Measurements from ENCODE around the gene PAPLN.
"Not testable (repeated sequence)": the region's sequence is repeated elsewhere in the genome, so short reads cannot be mapped to it uniquely, and the experiment has no call there.

Gene PAPLN

DNA sequence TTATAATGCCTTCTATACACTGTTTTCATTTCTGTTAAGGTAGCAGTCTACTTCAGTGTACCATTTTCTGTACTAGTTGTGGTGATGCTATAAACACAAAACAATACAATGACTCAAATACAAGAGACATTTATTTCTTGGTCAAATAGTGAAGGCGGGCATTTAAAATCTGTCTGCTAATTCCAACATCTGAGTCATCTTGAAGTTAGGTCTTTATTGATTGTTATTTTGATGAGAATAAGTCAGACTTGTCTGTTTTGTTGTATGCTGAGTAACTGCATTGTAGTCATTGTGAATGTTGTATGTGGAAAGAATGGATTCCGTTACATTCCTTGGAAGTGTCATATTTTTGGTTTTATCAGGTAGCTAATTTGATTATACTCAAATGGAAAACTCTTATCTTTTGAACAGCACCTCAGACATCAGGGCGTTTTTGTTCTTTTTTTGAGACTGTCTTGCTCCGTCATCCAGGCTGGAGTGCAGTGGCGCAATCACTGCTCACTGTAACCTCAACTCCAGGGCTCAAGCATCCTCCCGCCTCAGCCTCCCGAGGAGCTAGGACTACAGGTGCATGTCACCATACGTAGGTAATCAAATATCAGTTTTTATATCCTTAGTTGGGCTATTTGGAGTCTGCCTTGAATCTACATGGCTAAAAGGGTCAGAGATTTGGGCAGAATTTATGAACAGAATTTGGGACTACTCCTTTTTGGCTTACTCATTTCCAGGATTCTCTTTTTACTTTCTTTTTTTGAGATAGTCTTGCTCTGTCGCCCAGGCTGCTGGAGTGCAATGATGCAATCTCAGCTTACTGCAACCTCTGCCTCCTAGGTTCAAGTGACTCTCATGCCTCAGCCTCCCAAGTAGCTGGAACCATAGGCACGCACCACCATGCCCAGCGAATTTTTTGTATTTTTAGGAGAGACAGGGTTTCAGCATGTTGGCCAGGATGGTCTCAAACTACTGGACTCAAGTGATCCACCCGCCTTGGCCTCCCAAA lies 56.8 kb downstream of the PAPLN start:
- DNase-seq: no peak

DNA sequence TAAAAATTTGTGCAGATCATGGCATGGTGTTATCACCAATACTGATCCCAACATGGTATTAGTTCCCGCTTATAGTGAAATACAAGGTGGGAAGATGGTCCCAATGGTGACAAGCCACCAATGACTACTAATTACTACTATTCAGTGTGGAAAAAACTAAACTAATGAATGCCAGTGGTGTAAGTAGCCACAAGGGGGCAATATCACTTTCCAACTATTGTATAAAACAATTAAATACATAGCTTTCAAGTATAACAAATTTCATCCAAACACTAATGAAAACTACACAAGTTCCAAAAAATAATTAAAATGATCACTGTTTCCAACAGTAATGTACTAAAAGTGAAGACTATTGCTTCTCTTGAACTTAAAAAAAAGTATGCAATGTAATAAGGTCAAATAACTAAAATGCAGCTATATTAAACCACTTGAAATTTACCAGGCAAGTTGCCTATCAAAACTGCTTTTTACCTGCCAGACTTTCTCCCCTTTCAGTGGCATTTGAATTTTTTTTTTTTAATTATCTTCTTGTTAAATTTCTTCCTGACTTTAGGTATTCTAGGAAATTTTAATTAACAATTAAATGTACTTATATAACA lies 58.0 kb downstream of the PAPLN start:
- peak; percentile 51 for DNase-seq

DNA sequence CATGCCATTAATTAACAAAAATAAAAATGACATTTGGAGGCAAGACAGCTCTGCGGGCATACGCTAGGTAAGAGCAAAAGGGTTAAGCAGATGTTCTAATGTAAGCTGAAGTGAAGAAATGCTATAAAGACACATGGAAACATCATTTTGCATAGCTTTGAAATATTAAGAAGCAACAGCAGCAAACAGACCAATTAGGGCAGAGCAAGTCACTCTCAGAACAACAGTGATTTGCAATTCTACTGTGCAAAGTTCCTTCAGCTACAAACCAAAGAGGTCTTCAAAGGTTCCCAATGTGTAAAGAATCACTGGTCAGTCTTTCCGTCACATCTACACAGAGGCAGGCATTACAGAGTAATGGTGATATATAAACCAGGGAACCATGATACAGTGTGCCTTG lies 68.2 kb downstream of the PAPLN start:
- no peak for DNase-seq

DNA sequence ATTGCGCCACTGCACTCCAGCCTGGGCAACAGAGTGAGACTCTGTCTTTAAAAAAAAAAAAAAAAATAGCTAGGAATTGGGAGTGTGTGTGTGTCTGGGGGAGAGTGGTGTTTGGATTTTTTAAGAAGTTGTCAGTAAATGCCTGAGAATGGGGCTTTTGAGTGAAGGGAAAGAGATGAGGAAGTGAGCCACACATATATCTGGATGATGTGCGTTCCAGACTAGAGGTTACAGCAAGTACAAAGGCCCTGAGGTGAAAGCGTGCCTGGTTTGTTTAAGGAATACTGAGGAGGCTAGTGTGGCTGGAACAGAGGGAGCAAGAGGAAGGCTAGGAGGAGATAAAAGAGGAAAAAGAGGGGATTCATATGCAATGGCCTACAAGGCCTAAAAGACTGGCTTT lies 70.0 kb downstream of the PAPLN start:
- DNase-seq: no peak

DNA sequence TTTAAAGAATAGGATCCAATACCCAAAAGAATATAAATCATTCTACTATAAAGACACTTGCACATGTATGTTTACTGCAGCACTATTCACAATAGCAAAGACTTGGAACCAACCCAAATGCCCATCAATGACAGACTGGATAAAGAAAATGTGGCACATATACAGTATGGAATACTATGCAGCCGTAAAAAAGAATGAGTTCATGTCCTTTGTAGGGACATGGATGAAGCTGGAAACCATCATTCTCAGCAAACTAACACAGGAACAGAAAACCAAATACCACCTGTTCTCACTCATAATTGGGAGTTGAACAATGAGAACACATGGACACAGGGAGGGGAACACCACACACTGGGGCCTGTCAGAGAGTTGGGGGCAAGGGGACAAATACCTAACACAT lies 71.9 kb downstream of the PAPLN start:
- DNase-seq: not testable (repeated sequence)

DNA sequence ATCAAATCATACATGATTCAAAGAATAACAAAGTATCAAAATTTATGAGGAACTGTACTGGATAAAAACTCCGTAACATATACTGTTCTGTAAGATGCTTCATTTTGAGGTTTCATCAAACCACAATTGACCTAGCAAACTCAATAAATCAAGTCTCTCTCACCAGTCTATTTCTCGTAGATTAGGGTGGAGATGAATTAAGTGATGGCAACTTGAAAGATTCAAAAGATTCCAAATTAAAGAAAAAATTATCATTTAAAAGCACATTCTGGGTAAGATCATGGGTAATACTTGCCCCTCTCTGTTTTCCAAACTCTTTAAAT lies 74.4 kb downstream of the PAPLN start:
- no peak for DNase-seq

DNA sequence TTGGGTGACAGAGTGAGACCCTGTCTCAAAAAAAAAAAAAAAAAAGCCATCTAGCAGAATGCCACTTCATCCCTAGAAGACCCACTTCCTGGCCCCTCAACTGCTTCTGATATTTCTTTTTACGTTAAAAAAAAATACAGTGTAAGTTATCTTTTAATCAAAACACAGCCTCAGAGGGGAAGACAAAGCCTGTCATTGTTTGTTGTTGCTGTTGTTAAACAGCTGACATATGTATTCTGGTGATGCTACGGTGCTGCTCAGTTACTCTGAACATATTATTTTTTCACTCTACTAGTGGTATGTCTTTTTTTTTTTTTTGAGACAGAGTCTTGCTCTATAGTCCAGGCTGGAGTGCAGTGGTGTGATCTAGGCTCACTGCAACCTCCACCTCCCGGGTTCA lies 75.4 kb downstream of the PAPLN start:
- no peak for DNase-seq

DNA sequence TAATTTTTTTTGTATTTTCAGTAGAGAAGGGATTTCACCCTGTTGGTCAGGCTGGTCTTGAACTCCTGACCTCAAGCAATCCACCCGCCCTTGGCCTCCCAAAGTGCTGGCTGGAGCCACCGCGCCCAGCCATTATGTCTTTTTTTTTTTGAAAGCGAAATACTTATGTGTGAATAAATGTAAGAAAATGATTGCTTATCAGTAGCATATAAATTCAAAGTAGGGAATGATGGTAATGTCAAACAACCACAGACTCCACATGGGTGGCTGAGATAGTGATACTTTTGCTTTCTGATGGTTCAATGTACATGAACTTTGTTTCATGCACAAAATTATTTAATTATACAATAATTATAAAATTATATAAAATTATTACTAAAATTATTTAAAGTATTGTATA lies 75.8 kb downstream of the PAPLN start:
- no peak for DNase-seq

DNA sequence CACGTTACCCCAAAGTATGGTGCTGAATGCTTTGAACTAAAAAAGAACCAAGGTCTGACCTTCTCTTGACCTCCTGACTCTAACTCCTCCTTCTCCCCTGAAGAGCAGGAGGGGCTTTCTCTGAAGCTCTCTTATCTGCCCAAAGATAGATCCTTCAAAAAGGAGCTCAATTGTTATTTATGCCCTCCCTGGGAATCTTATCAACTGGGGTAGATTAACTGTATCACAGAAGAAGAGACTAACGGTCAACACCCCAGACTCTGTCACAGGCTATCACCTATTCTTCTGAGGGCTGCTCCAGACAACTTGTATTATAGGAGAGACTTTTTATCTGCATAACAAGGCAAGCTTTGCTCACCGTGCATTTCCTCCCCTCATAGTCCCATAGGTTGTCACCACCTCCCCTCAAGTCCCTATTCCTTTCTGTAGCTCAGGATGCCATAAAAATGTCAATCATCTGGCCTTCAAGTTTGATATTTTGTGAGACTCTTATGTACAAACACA lies 86.6 kb downstream of the PAPLN start:
- no peak for DNase-seq

Measured in COR-L47 (cell line).